ENCODE results near the gene KIF5C. TPM values are rescaled to one million over a fixed set of nuclear protein-coding genes. Genes with fewer than 3 reads are reported as not detected.

KIF5C gene
- total RNA-seq, 1 experiment from 2014 or later = 0.21 TPM

DNA sequence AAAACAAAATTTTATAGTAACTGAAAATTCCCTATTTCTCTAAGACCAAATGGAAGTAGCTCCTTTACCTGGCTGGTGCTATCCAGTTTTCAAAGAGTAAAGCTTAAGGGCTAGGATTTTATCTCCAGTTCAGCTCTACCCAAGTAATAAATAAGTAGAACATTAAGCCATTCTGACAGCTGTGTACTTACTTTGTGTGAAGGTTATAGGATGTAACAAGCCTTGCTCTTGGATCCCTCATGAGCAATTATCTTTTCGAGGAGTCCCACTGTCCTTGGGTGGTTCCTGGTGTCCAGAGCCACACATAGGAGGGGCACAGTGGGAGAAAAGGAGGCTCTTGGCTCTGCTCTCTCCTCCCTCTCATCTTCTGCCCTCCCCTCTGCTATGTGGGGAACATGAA is 45.5 kb downstream of the KIF5C start:
- Mint-ChIP-seq H3K4me3 (ENCODE audit: unreplicated experiment) (no peak overlapping the region), H3K4me1 (ENCODE audit: insufficient read depth, unreplicated experiment) (peaks cover 6% of the 10 kb centered on the region), H3K36me3 (ENCODE audit: insufficient read depth, unreplicated experiment) (no peaks in the 10 kb centered on the region), H3K27ac (ENCODE audit: low read depth, unreplicated experiment) (no peak overlapping the region), H3K9me3 (ENCODE audit: unreplicated experiment) (peaks cover 13% of the 10 kb centered on the region), H3K27me3 (ENCODE audit: insufficient read depth, unreplicated experiment) (no peaks in the 10 kb centered on the region)
- ChIA-PET POLR2A (no interaction called here), CTCF (no interaction called here)
- intact Hi-C loops (cut with micrococcal nuclease) = no loop called here
- TF ChIP-seq, protein P1, sequence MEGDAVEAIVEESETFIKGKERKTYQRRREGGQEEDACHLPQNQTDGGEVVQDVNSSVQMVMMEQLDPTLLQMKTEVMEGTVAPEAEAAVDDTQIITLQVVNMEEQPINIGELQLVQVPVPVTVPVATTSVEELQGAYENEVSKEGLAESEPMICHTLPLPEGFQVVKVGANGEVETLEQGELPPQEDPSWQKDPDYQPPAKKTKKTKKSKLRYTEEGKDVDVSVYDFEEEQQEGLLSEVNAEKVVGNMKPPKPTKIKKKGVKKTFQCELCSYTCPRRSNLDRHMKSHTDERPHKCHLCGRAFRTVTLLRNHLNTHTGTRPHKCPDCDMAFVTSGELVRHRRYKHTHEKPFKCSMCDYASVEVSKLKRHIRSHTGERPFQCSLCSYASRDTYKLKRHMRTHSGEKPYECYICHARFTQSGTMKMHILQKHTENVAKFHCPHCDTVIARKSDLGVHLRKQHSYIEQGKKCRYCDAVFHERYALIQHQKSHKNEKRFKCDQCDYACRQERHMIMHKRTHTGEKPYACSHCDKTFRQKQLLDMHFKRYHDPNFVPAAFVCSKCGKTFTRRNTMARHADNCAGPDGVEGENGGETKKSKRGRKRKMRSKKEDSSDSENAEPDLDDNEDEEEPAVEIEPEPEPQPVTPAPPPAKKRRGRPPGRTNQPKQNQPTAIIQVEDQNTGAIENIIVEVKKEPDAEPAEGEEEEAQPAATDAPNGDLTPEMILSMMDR (IDR thresholded peaks at IDR 0.05; ENCODE audit: unreplicated experiment) = no peak
- no peak for DNase-seq (ENCODE audit: unreplicated experiment)
- no TSS peak for BruUV-seq (replicated peaks)

DNA sequence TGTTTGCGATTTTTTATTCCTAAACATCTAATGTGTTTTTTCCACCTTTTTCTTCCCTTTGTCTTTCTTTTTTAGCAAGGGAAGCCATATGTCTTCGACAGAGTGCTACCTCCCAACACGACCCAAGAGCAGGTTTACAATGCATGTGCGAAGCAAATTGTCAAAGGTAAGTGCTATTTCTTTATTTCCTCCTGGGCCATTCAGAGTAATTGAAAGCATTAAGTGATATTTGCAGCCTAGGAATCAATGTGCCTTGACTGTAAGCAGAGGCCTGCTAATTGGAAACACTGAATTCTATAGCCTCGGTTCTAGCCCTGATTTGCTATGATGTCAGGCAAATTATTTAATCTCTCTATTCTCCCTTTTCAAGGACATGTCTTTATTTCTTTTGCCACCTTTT is 47.0 kb downstream of the KIF5C start:
- Mint-ChIP-seq H3K27ac (ENCODE audit: low read depth, unreplicated experiment) (no peak overlapping the region), H3K36me3 (ENCODE audit: insufficient read depth, unreplicated experiment) (no peaks in the 10 kb centered on the region), H3K27me3 (ENCODE audit: insufficient read depth, unreplicated experiment) (no peaks in the 10 kb centered on the region), H3K4me3 (ENCODE audit: unreplicated experiment) (no peak overlapping the region), H3K9me3 (ENCODE audit: unreplicated experiment) (peaks cover 13% of the 10 kb centered on the region), H3K4me1 (ENCODE audit: insufficient read depth, unreplicated experiment) (peaks cover 6% of the 10 kb centered on the region)
- no TSS peak for BruUV-seq (replicated peaks)
- TF ChIP-seq, protein P1 (IDR thresholded peaks at IDR 0.05; ENCODE audit: unreplicated experiment) = no peak
- POLR2A ChIA-PET = interaction anchor here (1.6 kb wide), 1 partner anchor 16 kb away, joined by 7 read pairs; no protein-coding TSS in a partner anchor
- DNase-seq (ENCODE audit: unreplicated experiment) = no peak
- CTCF ChIA-PET = interaction anchor here (0.7 to 1.0 kb wide), 3 partner anchors 11 to 279 kb away, joined by 3 to 5 read pairs (median 3); no protein-coding TSS in a partner anchor
- intact Hi-C loops (cut with micrococcal nuclease) = no loop called here

DNA sequence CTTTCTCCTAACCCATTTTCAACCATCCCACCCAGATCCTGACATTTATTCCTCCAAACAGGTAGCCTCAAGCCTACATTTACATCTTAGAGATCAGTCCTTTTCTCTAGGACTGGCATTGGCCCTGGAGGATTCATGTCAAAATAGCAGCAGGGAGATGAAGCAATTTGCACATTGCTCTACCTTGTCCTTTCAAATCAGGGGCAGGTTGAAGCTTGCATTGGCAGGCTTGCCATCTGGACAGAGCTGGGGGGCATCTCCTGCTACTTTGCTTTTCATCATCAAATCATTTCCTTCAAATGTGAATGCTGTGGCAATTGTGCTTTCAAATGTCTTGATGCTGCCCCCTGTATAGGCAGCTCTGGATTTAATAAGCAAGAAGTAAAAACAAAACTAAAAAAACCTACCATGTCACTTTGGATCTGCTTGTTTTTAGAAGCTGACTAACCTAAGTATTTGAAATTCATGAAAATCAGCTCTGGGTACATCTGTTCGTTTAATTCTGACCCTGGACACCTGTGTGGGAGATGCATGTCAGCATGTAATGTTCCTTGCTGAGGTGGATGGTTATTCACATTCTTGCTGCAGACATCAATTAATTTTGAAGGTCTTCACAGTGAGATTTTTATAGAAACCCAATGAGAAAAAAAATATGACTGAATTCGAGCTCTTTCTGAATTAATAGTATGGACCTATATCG is 47.9 kb downstream of the KIF5C start:
- H3K36me3 Mint-ChIP-seq (ENCODE audit: insufficient read depth, unreplicated experiment) = no peaks in the 10 kb centered on the region
- peaks cover 6% of the 10 kb centered on the region for H3K4me1 Mint-ChIP-seq (ENCODE audit: insufficient read depth, unreplicated experiment)
- no peak overlapping the region for H3K4me3 Mint-ChIP-seq (ENCODE audit: unreplicated experiment)
- intact Hi-C loops (cut with micrococcal nuclease) = no loop called here
- TF ChIP-seq, protein P1 (IDR thresholded peaks at IDR 0.05; ENCODE audit: unreplicated experiment) = no peak
- DNase-seq (ENCODE audit: unreplicated experiment) = peak; percentile 62
- H3K9me3 Mint-ChIP-seq (ENCODE audit: unreplicated experiment) = peaks cover 13% of the 10 kb centered on the region
- ChIA-PET POLR2A (interaction anchor here (1.6 kb wide), 1 partner anchor 15 kb away, joined by 7 read pairs; no protein-coding TSS in a partner anchor), CTCF (interaction anchor here (0.6 to 1.0 kb wide), 4 partner anchors 12 to 340 kb away, joined by 3 to 5 read pairs (median 3); no protein-coding TSS in a partner anchor)
- no peak overlapping the region for H3K27ac Mint-ChIP-seq (ENCODE audit: low read depth, unreplicated experiment)
- no peaks in the 10 kb centered on the region for H3K27me3 Mint-ChIP-seq (ENCODE audit: insufficient read depth, unreplicated experiment)
- BruUV-seq (replicated peaks) = no TSS peak

DNA sequence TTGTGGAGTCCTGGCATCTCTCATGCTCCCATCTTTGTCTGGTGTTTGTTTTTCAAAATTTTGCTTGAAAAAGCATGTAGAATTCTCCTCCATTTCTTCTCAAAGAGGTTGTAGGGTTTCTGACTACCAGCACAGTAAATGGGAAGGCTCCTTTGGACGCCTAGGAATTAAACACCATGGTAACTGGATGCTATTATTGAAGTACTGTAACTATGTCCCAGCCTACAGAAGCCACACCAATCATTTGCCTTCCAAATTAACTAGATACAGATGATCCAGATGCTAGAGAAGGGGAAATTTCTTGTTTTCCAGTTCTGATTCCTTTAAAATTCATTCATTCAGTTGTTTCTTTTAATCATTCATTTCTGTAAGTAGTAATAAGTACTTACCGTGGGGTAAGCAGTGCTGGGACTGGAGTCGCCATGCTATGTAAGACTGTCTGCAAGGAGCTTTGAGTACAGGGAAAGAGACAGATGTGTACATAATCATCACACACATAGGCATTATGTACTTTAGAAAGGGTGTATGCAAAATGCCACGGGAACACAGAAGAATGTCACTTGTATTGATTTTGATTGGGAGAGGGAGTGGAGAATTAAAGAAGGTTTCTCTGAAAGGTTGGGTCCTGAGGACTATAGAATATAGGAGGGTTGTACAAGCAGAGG is 49.6 kb downstream of the KIF5C start:
- H3K9me3 Mint-ChIP-seq (ENCODE audit: unreplicated experiment) = no peaks in the 10 kb centered on the region

More for the DNA sequence above, 49.6 kb downstream of the KIF5C start:
- Mint-ChIP-seq H3K4me1 (ENCODE audit: insufficient read depth, unreplicated experiment) (peaks cover 6% of the 10 kb centered on the region), H3K27ac (ENCODE audit: low read depth, unreplicated experiment) (no peak overlapping the region), H3K27me3 (ENCODE audit: insufficient read depth, unreplicated experiment) (no peaks in the 10 kb centered on the region), H3K4me3 (ENCODE audit: unreplicated experiment) (no peak overlapping the region), H3K36me3 (ENCODE audit: insufficient read depth, unreplicated experiment) (no peaks in the 10 kb centered on the region)
- intact Hi-C loops (cut with micrococcal nuclease) = no loop called here
- ChIA-PET POLR2A (no interaction called here), CTCF (no interaction called here)
- TF ChIP-seq, protein P1 (IDR thresholded peaks at IDR 0.05; ENCODE audit: unreplicated experiment) = no peak
- no peak for DNase-seq (ENCODE audit: unreplicated experiment)
- no TSS peak for BruUV-seq (replicated peaks)

All from MCF 10A (cell line).